ENCODE data around the gene IYD. TPM values are rescaled to one million over a fixed set of nuclear protein-coding genes. Genes with fewer than 3 reads are reported as not detected.

IYD gene, protein sequence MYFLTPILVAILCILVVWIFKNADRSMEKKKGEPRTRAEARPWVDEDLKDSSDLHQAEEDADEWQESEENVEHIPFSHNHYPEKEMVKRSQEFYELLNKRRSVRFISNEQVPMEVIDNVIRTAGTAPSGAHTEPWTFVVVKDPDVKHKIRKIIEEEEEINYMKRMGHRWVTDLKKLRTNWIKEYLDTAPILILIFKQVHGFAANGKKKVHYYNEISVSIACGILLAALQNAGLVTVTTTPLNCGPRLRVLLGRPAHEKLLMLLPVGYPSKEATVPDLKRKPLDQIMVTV
- total RNA-seq (2014; rRNA removed; shearing (Covaris generic)) (not detected in 2 replicates), polyA plus RNA-seq (2016; fragmentation: Nextera tagmentation; extraction: Ambion mirVana) (not detected in 2 replicates)

DNA sequence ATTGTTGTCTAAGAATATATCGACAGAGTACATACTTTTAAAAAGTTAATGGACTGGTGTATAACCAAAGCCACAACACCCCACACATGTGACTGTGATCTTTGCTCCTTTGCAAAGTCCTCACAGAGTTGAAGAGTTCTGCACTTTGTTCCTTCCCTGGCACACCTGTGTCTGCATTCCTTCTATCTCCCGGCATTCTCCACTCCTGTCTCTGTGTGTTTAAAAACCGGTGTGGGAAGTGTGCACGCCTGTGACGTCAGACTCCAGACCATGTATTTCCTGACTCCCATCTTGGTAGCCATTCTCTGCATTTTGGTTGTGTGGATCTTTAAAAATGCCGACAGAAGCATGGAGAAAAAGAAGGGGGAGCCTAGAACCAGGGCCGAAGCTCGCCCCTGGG is at the start of gene IYD:
TSS of gene IYD (plus strand) at position 251 of the 400 bp plus-strand sequence. CDS start at position 271, 20 bp downstream.
- TF ChIP-seq EZH2 (IDR thresholded peaks at IDR 0.05; ENCODE audit: insufficient read depth, poor library complexity, severe bottlenecking) (no peak), EZH2phosphoT487 (IDR thresholded peaks at IDR 0.05; ENCODE audit: insufficient read depth, low read depth) (no peak)
- 84 to 90% methylated on average over 8 of the region's 8 CpGs for WGBS, 2 experiments (ENCODE audit: low coverage in 1 of 2, low lambda C conversion rate in 2 of 2, missing lambda C conversion rate in 2 of 2)

DNA sequence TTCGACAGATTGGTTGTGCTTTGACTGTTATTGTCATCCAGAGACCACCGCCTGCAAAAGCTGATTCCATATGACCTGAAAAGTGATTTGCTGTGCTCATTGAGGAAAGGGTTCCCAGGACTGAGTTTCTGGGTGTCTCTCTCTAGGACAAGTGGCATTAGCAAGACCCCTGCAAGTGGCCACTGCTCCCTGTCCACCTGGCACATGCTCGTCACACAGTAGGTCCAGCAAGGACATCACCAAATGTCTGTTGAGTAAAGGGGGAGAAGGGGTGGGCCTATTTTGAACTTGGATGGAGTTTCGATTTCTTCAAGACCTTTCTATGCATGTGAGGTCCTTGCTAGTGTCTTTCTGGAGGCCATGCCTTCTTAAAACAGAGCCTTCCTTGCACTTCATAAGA is 48.9 kb upstream of the IYD start:
- no peaks in the 10 kb centered on the region for H4K20me1 ChIP-seq (ENCODE audit: insufficient read depth)
- no peak for DNase-seq
- no peak overlapping the region for H3K27ac ChIP-seq
- no peak overlapping the region for H2AFZ ChIP-seq
- WGBS, 2 experiments (ENCODE audit: low coverage in 1 of 2, low lambda C conversion rate in 2 of 2, missing lambda C conversion rate in 2 of 2): 76 to 79% methylated on average over 4 of the region's 4 CpGs
- peaks cover 1% of the 10 kb centered on the region; the same call in 1 of the 2 replicates for H3K4me1 ChIP-seq (ENCODE audit: insufficient read depth)
- H3K79me2 ChIP-seq (ENCODE audit: insufficient read depth): no peaks in the 10 kb centered on the region
- no peak overlapping the region for H3K4me2 ChIP-seq (ENCODE audit: unreplicated experiment)
- H3K9me3 ChIP-seq (ENCODE audit: low read depth): no peaks in the 10 kb centered on the region
- H3K4me3 ChIP-seq: no peak overlapping the region
- in situ Hi-C loops (cut with MboI): no loop called here
- no peaks in the 10 kb centered on the region for H3K27me3 ChIP-seq (replicated peaks; ENCODE audit: insufficient read depth)
- no peaks in the 10 kb centered on the region for H3K36me3 ChIP-seq (ENCODE audit: low read depth)
- H3K9ac ChIP-seq: no peak overlapping the region
- TF ChIP-seq EZH2phosphoT487 (IDR thresholded peaks at IDR 0.05; ENCODE audit: insufficient read depth, low read depth) (no peak), EZH2 (IDR thresholded peaks at IDR 0.05; ENCODE audit: insufficient read depth, poor library complexity, severe bottlenecking) (no peak)
- H3K9me2 ChIP-seq (ENCODE audit: insufficient read depth): no peaks in the 10 kb centered on the region
- no peaks in the 10 kb centered on the region for H3F3A ChIP-seq (ENCODE audit: insufficient read depth)

More for the DNA sequence above, at the start of gene IYD:
- Histone ChIP-seq H3K9ac (no peak within 1 kb of the TSS), H3K79me2 (ENCODE audit: insufficient read depth) (no peaks in the 10 kb centered on the region), H3K4me1 (ENCODE audit: insufficient read depth) (peaks cover 24% of the 10 kb centered on the region), H3F3A (ENCODE audit: insufficient read depth) (peaks cover 20% of the 10 kb centered on the region), H3K9me3 (ENCODE audit: low read depth) (no peaks in the 10 kb centered on the region), H3K9me2 (ENCODE audit: insufficient read depth) (no peaks in the 10 kb centered on the region), H3K4me2 (ENCODE audit: unreplicated experiment) (no peak within 1 kb of the TSS), H3K4me3 (no peak within 1 kb of the TSS), H3K36me3 (ENCODE audit: low read depth) (no peaks in the 10 kb centered on the region), H2AFZ (no peak within 1 kb of the TSS), H3K27me3 (replicated peaks; ENCODE audit: insufficient read depth) (no peaks in the 10 kb centered on the region), H4K20me1 (ENCODE audit: insufficient read depth) (no peaks in the 10 kb centered on the region), H3K27ac (no peak within 1 kb of the TSS)
- DNase-seq: no peak
- in situ Hi-C loops (cut with MboI): no loop called here

DNA sequence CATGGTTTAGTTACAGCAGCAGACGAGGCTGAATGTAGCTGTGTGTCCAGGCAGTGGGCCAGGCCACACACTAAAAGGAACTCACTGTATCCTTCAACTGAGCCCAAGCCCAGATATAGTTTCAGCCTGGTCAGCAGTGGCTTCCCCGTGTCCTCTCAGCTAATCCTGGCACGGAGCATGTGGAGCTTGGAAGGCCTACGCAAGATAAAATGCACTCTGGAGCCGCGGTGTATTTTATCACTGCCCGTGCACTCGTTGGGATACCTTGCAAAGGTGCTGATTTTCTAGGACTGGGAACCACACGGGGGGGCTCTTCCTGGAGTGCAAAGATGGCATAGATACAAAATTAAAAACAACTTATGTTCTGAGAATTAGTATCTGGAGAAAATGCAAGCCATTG is 48.4 kb upstream of the IYD start:
- Histone ChIP-seq H3K27me3 (replicated peaks; ENCODE audit: insufficient read depth) (no peaks in the 10 kb centered on the region), H2AFZ (no peak overlapping the region), H3K4me3 (no peak overlapping the region), H3K9me2 (ENCODE audit: insufficient read depth) (no peaks in the 10 kb centered on the region), H3K27ac (no peak overlapping the region), H4K20me1 (ENCODE audit: insufficient read depth) (no peaks in the 10 kb centered on the region), H3K9ac (no peak overlapping the region), H3K36me3 (ENCODE audit: low read depth) (no peaks in the 10 kb centered on the region), H3K4me1 (ENCODE audit: insufficient read depth) (peaks cover 4% of the 10 kb centered on the region; the same call in 1 of the 2 replicates), H3K4me2 (ENCODE audit: unreplicated experiment) (no peak overlapping the region), H3F3A (ENCODE audit: insufficient read depth) (no peaks in the 10 kb centered on the region), H3K79me2 (ENCODE audit: insufficient read depth) (no peaks in the 10 kb centered on the region), H3K9me3 (ENCODE audit: low read depth) (no peaks in the 10 kb centered on the region)
- TF ChIP-seq EZH2 (IDR thresholded peaks at IDR 0.05; ENCODE audit: insufficient read depth, poor library complexity, severe bottlenecking): no peak
- TF ChIP-seq EZH2phosphoT487 (IDR thresholded peaks at IDR 0.05; ENCODE audit: insufficient read depth, low read depth): no peak
- DNase-seq: peak; percentile 10
- in situ Hi-C loops (cut with MboI): no loop called here
- WGBS, 2 experiments (ENCODE audit: low coverage in 1 of 2, low lambda C conversion rate in 2 of 2, missing lambda C conversion rate in 2 of 2): 39 to 47% methylated on average over 9 of the region's 9 CpGs

DNA sequence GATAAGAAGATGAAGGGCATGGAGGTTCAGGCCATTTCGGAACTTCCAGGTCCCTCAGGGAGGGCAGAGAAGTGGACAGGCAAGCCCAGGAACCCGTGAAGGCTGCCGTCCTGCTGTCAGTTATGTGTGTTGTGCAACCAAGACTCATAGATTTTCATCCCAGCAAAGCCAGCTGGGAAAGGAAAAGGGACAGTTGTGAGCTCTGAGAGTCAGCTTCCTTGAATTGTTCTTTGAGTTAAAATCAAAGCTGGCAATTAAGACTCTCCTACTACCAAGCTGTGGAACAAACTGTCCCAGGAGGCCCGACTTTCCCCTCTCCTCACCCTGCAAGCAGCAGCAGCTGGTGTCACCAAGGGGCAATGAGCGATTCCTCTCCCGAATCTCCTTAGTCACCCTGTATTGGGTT is 46.3 kb upstream of the IYD start:
- in situ Hi-C loops (cut with MboI): no loop called here
- Histone ChIP-seq H3K4me1 (ENCODE audit: insufficient read depth) (peaks cover 4% of the 10 kb centered on the region; the same call in 1 of the 2 replicates), H3K27ac (no peak overlapping the region), H3K79me2 (ENCODE audit: insufficient read depth) (no peaks in the 10 kb centered on the region), H3K9ac (no peak overlapping the region), H2AFZ (no peak overlapping the region), H3K9me3 (ENCODE audit: low read depth) (no peaks in the 10 kb centered on the region), H3K27me3 (replicated peaks; ENCODE audit: insufficient read depth) (no peaks in the 10 kb centered on the region), H3K9me2 (ENCODE audit: insufficient read depth) (no peaks in the 10 kb centered on the region), H4K20me1 (ENCODE audit: insufficient read depth) (no peaks in the 10 kb centered on the region), H3F3A (ENCODE audit: insufficient read depth) (no peaks in the 10 kb centered on the region), H3K36me3 (ENCODE audit: low read depth) (no peaks in the 10 kb centered on the region), H3K4me2 (ENCODE audit: unreplicated experiment) (no peak overlapping the region), H3K4me3 (no peak overlapping the region)
- whole genome bisulfite sequencing, 2 experiments (ENCODE audit: low coverage in 1 of 2, low lambda C conversion rate in 2 of 2, missing lambda C conversion rate in 2 of 2): 81 to 89% methylated on average over 6 of the region's 6 CpGs
- TF ChIP-seq EZH2 (IDR thresholded peaks at IDR 0.05; ENCODE audit: insufficient read depth, poor library complexity, severe bottlenecking) (no peak), EZH2phosphoT487 (IDR thresholded peaks at IDR 0.05; ENCODE audit: insufficient read depth, low read depth) (no peak)
- no peak for DNase-seq
